HFF-Myc (cell line): ENCODE data around the gene GMDS.

Source experiments
- DNase-seq: peaks from one replicate; pipeline ENCODE4 v3.0.0-alpha.2; 2011; ENCODE audit warnings: low read depth; ENCODE audit errors: extremely low read depth
- H3K4me3 ChIP-seq: replicated peaks from 2 replicates; pipeline ENCODE4 v1.5.1; 2011; ENCODE audit warnings: low read depth, mild to moderate bottlenecking, control low read depth, low read length
- TF ChIP-seq, protein P1 (sequence below): IDR thresholded peaks from 2 replicates; pipeline ENCODE4 v1.5.1; 2012; ENCODE audit warnings: mild to moderate bottlenecking, low read depth, low read length, control low read depth; ENCODE audit errors: missing control alignments

Gene GMDS

DNA sequence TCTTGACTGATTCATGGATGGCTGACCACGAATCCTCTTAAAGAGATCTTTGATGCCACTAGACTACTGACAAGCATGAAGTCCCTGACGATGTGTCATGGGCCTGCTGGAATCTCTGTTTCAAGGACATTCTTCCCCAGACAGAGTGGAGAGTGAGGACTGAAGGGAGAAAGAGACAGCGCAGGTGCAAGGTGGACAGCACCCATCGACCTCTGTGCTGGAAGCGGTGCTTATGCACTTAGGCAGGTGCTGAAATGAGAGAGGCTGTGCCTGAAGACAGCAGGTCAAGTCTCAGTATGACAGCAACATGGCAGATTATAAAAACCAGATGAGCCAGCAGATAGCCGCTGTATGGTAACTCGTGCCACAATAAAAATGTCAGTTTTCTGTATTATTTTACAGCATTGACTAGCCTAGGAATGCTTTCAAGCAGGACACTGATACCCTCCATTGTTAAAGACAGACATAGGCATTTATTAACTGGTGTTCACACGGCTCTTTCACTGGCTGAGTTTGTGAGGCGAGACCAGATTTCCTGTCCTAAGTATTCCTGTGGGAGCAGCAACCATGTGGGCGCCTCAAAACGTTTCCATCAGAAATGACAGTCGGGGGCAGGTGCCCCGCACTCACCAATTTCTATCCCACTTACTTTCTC, 588.2 kb downstream of the GMDS start:
- H3K4me3 ChIP-seq, result no peak overlapping the region
- DNase-seq, result no peak
- TF ChIP-seq, protein P1, sequence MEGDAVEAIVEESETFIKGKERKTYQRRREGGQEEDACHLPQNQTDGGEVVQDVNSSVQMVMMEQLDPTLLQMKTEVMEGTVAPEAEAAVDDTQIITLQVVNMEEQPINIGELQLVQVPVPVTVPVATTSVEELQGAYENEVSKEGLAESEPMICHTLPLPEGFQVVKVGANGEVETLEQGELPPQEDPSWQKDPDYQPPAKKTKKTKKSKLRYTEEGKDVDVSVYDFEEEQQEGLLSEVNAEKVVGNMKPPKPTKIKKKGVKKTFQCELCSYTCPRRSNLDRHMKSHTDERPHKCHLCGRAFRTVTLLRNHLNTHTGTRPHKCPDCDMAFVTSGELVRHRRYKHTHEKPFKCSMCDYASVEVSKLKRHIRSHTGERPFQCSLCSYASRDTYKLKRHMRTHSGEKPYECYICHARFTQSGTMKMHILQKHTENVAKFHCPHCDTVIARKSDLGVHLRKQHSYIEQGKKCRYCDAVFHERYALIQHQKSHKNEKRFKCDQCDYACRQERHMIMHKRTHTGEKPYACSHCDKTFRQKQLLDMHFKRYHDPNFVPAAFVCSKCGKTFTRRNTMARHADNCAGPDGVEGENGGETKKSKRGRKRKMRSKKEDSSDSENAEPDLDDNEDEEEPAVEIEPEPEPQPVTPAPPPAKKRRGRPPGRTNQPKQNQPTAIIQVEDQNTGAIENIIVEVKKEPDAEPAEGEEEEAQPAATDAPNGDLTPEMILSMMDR, result no peak

GRCh38 chr6:1654054-1654453, 591.4 kb downstream of the GMDS start:
- H3K4me3 ChIP-seq, result no peak overlapping the region
- DNase-seq, result no peak
- TF ChIP-seq, protein P1, result no peak

- H3K4me3 ChIP-seq, result no peak overlapping the region
- TF ChIP-seq, protein P1, result no peak
- DNase-seq, result no peak
Observed at GRCh38 chr6:1652842-1653241, 592.6 kb downstream of the GMDS start.

- no peak for DNase-seq
- TF ChIP-seq, protein P1, result no peak
- no peak overlapping the region for H3K4me3 ChIP-seq
Observed at GRCh38 chr6:1651362-1651761, 594.0 kb downstream of the GMDS start.

GRCh38 chr6:1645466-1646185, 599.8 kb downstream of the GMDS start:
- DNase-seq, result no peak
- no peak overlapping the region for H3K4me3 ChIP-seq
- TF ChIP-seq, protein P1, result no peak

- TF ChIP-seq, protein P1, result no peak
- no peak overlapping the region for H3K4me3 ChIP-seq
- DNase-seq, result no peak
Observed at GRCh38 chr6:1644516-1645060, 600.8 kb downstream of the GMDS start.
